Measurements from ENCODE around the gene TMEM178B. TPM values are rescaled to one million over a fixed set of nuclear protein-coding genes. Genes with fewer than 3 reads are reported as not detected.

Gene TMEM178B
- total RNA-seq, 2 donors from 2014 or later = 0.92 to 0.95 TPM

- no peak overlapping the region for H3K27ac ChIP-seq
- DNase-seq (ENCODE audit: low spot score) (no peak), ATAC-seq (ENCODE audit: insufficient number of reproducible peaks, low FRiP score, low read depth) (no peak)
- no peaks in the 10 kb centered on the region for H3K36me3 ChIP-seq
- no peaks in the 10 kb centered on the region for H3K27me3 ChIP-seq (replicated peaks; ENCODE audit: insufficient read depth)
- no peak for TF ChIP-seq CTCF (IDR thresholded peaks at IDR 0.05)
- H3K9me3 ChIP-seq = no peaks in the 10 kb centered on the region
- no peaks in the 10 kb centered on the region for H3K4me1 ChIP-seq (ENCODE audit: control insufficient read depth in 1 of 2, low read depth in 2 of 2)
- H3K4me3 ChIP-seq = no peak overlapping the region
Observed at GRCh38 chr7:141361960-141362359, 288.1 kb downstream of the TMEM178B start.

- Histone ChIP-seq H3K4me1 (ENCODE audit: control insufficient read depth in 1 of 2, low read depth in 2 of 2) (no peaks in the 10 kb centered on the region), H3K36me3 (no peaks in the 10 kb centered on the region), H3K4me3 (peak overlapping the region; percentile 23), H3K27me3 (replicated peaks; ENCODE audit: insufficient read depth) (no peaks in the 10 kb centered on the region), H3K9me3 (no peaks in the 10 kb centered on the region), H3K27ac (no peak overlapping the region)
- TF ChIP-seq CTCF (IDR thresholded peaks at IDR 0.05) = no peak
- ATAC-seq (ENCODE audit: insufficient number of reproducible peaks, low FRiP score, low read depth) (no peak), DNase-seq (ENCODE audit: low spot score) (no peak)
Observed at GRCh38 chr7:141362580-141363435, 288.9 kb downstream of the TMEM178B start.

GRCh38 chr7:141363748-141364147 lies 289.9 kb downstream of the TMEM178B start:
- no peaks in the 10 kb centered on the region for H3K36me3 ChIP-seq
- H3K4me1 ChIP-seq (ENCODE audit: control insufficient read depth in 1 of 2, low read depth in 2 of 2) = no peaks in the 10 kb centered on the region
- no peak for TF ChIP-seq CTCF (IDR thresholded peaks at IDR 0.05)
- H3K27ac ChIP-seq = no peak overlapping the region
- no peaks in the 10 kb centered on the region for H3K27me3 ChIP-seq (replicated peaks; ENCODE audit: insufficient read depth)
- DNase-seq (ENCODE audit: low spot score) (no peak), ATAC-seq (ENCODE audit: insufficient number of reproducible peaks, low FRiP score, low read depth) (no peak)
- H3K9me3 ChIP-seq = no peaks in the 10 kb centered on the region
- no peak overlapping the region for H3K4me3 ChIP-seq

- no peak overlapping the region for H3K4me3 ChIP-seq
- no peak overlapping the region for H3K27ac ChIP-seq
- H3K4me1 ChIP-seq (ENCODE audit: control insufficient read depth in 1 of 2, low read depth in 2 of 2) = no peaks in the 10 kb centered on the region
- no peak for TF ChIP-seq CTCF (IDR thresholded peaks at IDR 0.05)
- H3K36me3 ChIP-seq = no peaks in the 10 kb centered on the region
- ATAC-seq (ENCODE audit: insufficient number of reproducible peaks, low FRiP score, low read depth) = no peak
- H3K27me3 ChIP-seq (replicated peaks; ENCODE audit: insufficient read depth) = no peaks in the 10 kb centered on the region
- DNase-seq (ENCODE audit: low spot score) = no peak
- H3K9me3 ChIP-seq = no peaks in the 10 kb centered on the region
Observed at GRCh38 chr7:141366091-141366621, 292.3 kb downstream of the TMEM178B start.

- TF ChIP-seq CTCF (IDR thresholded peaks at IDR 0.05) = no peak
- H3K27ac ChIP-seq = no peak overlapping the region
- H3K4me3 ChIP-seq = no peak overlapping the region
- no peaks in the 10 kb centered on the region for H3K9me3 ChIP-seq
- no peaks in the 10 kb centered on the region for H3K4me1 ChIP-seq (ENCODE audit: control insufficient read depth in 1 of 2, low read depth in 2 of 2)
- no peaks in the 10 kb centered on the region for H3K36me3 ChIP-seq
- H3K27me3 ChIP-seq (replicated peaks; ENCODE audit: insufficient read depth) = no peaks in the 10 kb centered on the region
- DNase-seq (ENCODE audit: low spot score) = no peak
- no peak for ATAC-seq (ENCODE audit: insufficient number of reproducible peaks, low FRiP score, low read depth)
Observed at GRCh38 chr7:141369422-141369821, 295.6 kb downstream of the TMEM178B start.
